Epithelial cell of esophagus (primary cell): ENCODE data around the gene SPANXD.

Experiments used
- DNase-seq: peaks from one replicate; pipeline ENCODE4 v3.0.0; 2010; ENCODE audit warnings: low read depth
- H3K4me3 ChIP-seq: 2 replicates; pipeline ENCODE4 v1.5.1; 2011; ENCODE audit warnings: mild to moderate bottlenecking, low read length, control low read depth
- CTCF ChIP-seq: IDR thresholded peaks from 2 replicates; pipeline ENCODE4 v1.5.1; 2011; ENCODE audit warnings: low read depth, mild to moderate bottlenecking, low read length, control low read depth, inconsistent platforms; ENCODE audit not compliant: insufficient read depth; ENCODE audit errors: missing control alignments

SPANXD gene

GRCh38 chrX:141673946-141674345, 24.6 kb downstream of the SPANXD start:
- DNase-seq = peak; percentile 39
- no peak for TF ChIP-seq CTCF

GRCh38 chrX:141669689-141670088, 28.9 kb downstream of the SPANXD start:
- TF ChIP-seq CTCF = no peak
- H3K4me3 ChIP-seq = no peak overlapping the region
- DNase-seq = no peak

More at GRCh38 chrX:141673946-141674345, 24.6 kb downstream of the SPANXD start:
- no peak overlapping the region for H3K4me3 ChIP-seq

- TF ChIP-seq CTCF = no peak
- no peak for DNase-seq
- no peak overlapping the region for H3K4me3 ChIP-seq
Observed at GRCh38 chrX:141668371-141668770, 30.2 kb downstream of the SPANXD start.

- no peak for TF ChIP-seq CTCF
- DNase-seq = no peak
- no peak overlapping the region for H3K4me3 ChIP-seq
Observed at GRCh38 chrX:141662781-141663180, 35.8 kb downstream of the SPANXD start.

- no peak overlapping the region for H3K4me3 ChIP-seq
- no peak for TF ChIP-seq CTCF
- peak; percentile 59 for DNase-seq
Observed at GRCh38 chrX:141652286-141652685, 46.3 kb downstream of the SPANXD start.
